Loucy (cell line): ENCODE measurements around the gene MOSMO.

ENCODE experiments used
- H2AFZ ChIP-seq: fragments of 200-600 bp; sonication (generic); 2 replicates; pipeline ENCODE4 v1.6.0; 2016; ENCODE audit warnings: antibody characterized with exemption, mild to moderate bottlenecking, low read length, moderate library complexity
- H3F3A ChIP-seq: fragments of 200-600 bp; 2 replicates; pipeline ENCODE4 v1.6.0; 2016; ENCODE audit warnings: antibody characterized with exemption, low read depth, mild to moderate bottlenecking
- H3K27me3 ChIP-seq: fragments of 200-600 bp; sonication (generic); 2 replicates; pipeline ENCODE4 v1.6.1; 2014; ENCODE audit warnings: low read length, mild to moderate bottlenecking; ENCODE audit not compliant: insufficient read depth, poor library complexity, severe bottlenecking
- H3K36me3 ChIP-seq: fragments of 200-600 bp; sonication (generic); 2 replicates; pipeline ENCODE4 v1.6.1; 2016; ENCODE audit warnings: low read length; ENCODE audit not compliant: insufficient read depth
- H3K4me1 ChIP-seq: fragments of 200-600 bp; sonication (generic); 2 replicates; pipeline ENCODE4 v1.5.1; 2014; ENCODE audit warnings: low read length, mild to moderate bottlenecking; ENCODE audit not compliant: insufficient read depth, poor library complexity, severe bottlenecking
- H3K4me2 ChIP-seq: fragments of 200-600 bp; sonication (generic); 2 replicates; pipeline ENCODE4 v1.6.0; 2014; ENCODE audit warnings: antibody characterized with exemption, low read length, low read depth, mild to moderate bottlenecking; ENCODE audit not compliant: poor library complexity, severe bottlenecking
- H3K4me3 ChIP-seq: fragments of 200-600 bp; sonication (generic); 2 replicates; pipeline ENCODE4 v1.5.1; 2014; ENCODE audit warnings: low read length, mild to moderate bottlenecking, mixed read lengths; ENCODE audit not compliant: poor library complexity, severe bottlenecking
- H3K79me2 ChIP-seq: fragments of 200-600 bp; sonication (generic); 2 replicates; pipeline ENCODE4 v1.6.1; 2014; ENCODE audit warnings: low read length; ENCODE audit not compliant: insufficient read depth
- H3K9ac ChIP-seq: fragments of 200-600 bp; sonication (generic); 2 replicates; pipeline ENCODE4 v1.6.0; 2014; ENCODE audit warnings: mild to moderate bottlenecking, low read depth, low read length, moderate library complexity; ENCODE audit not compliant: poor library complexity, severe bottlenecking
- H3K9me2 ChIP-seq: fragments of 200-600 bp; sonication (generic); replicated peaks from 2 replicates; pipeline ENCODE4 v1.6.1; 2016; ENCODE audit warnings: low read depth, low read length, mixed read lengths
- H3K9me3 ChIP-seq: fragments of 200-600 bp; sonication (generic); 2 replicates; pipeline ENCODE4 v1.6.1; 2014; ENCODE audit warnings: mild to moderate bottlenecking, antibody characterized with exemption, low read length, low read depth; ENCODE audit not compliant: insufficient read depth
- H4K20me1 ChIP-seq: fragments of 200-600 bp; sonication (generic); 2 replicates; pipeline ENCODE4 v1.6.0; 2014; ENCODE audit warnings: antibody characterized with exemption, low read length, mild to moderate bottlenecking; ENCODE audit not compliant: insufficient read depth, poor library complexity, severe bottlenecking
- CTCF ChIP-seq: fragments of 200-600 bp; sonication (generic); conservative IDR thresholded peaks from 2 replicates; pipeline ENCODE4 v1.5.1; 2014; ENCODE audit warnings: mild to moderate bottlenecking, antibody characterized with exemption, low read length
- EZH2phosphoT487 ChIP-seq: fragments of 200-600 bp; IDR thresholded peaks from 2 replicates; pipeline ENCODE4 v1.6.1; 2018; ENCODE audit warnings: antibody characterized with exemption, mild to moderate bottlenecking, moderate library complexity, borderline replicate concordance

MOSMO gene

GRCh38 chr16:22052980-22053379, 45.1 kb downstream of the MOSMO start:
- Histone ChIP-seq H3K4me2 (no peak overlapping the region), H3K9me3 (no peaks in the 10 kb centered on the region), H3K9ac (no peak overlapping the region), H3K79me2 (no peaks in the 10 kb centered on the region), H3K4me1 (peaks cover 13% of the 10 kb centered on the region), H3K4me3 (no peak overlapping the region), H3K27me3 (no peaks in the 10 kb centered on the region), H3F3A (no peaks in the 10 kb centered on the region), H4K20me1 (no peaks in the 10 kb centered on the region), H3K36me3 (no peaks in the 10 kb centered on the region), H3K9me2 (no peaks in the 10 kb centered on the region), H2AFZ (no peak overlapping the region)
- TF ChIP-seq CTCF (no peak), EZH2phosphoT487 (no peak)

- Histone ChIP-seq H3K36me3 (no peaks in the 10 kb centered on the region), H3K9ac (no peak overlapping the region), H4K20me1 (no peaks in the 10 kb centered on the region), H3K4me1 (peaks cover 13% of the 10 kb centered on the region), H3K4me3 (no peak overlapping the region), H2AFZ (no peak overlapping the region), H3K9me2 (no peaks in the 10 kb centered on the region), H3K27me3 (no peaks in the 10 kb centered on the region), H3K4me2 (no peak overlapping the region), H3F3A (no peaks in the 10 kb centered on the region), H3K79me2 (no peaks in the 10 kb centered on the region), H3K9me3 (no peaks in the 10 kb centered on the region)
- no peak for TF ChIP-seq EZH2phosphoT487
- TF ChIP-seq CTCF: no peak
These were observed 46.0 kb downstream of the MOSMO start for GRCh38 chr16:22053921-22054341.

- H3K9ac ChIP-seq: no peak overlapping the region
These were observed 47.1 kb downstream of the MOSMO start for GRCh38 chr16:22054847-22055590.

More at GRCh38 chr16:22054847-22055590, 47.1 kb downstream of the MOSMO start:
- Histone ChIP-seq H2AFZ (no peak overlapping the region), H4K20me1 (no peaks in the 10 kb centered on the region), H3K9me2 (no peaks in the 10 kb centered on the region), H3K4me3 (no peak overlapping the region), H3K27me3 (no peaks in the 10 kb centered on the region), H3F3A (no peaks in the 10 kb centered on the region), H3K4me1 (peaks cover 13% of the 10 kb centered on the region), H3K79me2 (no peaks in the 10 kb centered on the region), H3K4me2 (peak overlapping the region; percentile 1), H3K36me3 (no peaks in the 10 kb centered on the region), H3K9me3 (no peaks in the 10 kb centered on the region)
- TF ChIP-seq CTCF: no peak
- TF ChIP-seq EZH2phosphoT487: no peak
